LoVo (cell line): Measurements from ENCODE around the gene OR2T5.
"Not testable (repeated sequence)": the region's sequence is repeated elsewhere in the genome, so short reads cannot be mapped to it uniquely, and the experiment has no call there.

Experiments used
- DNase-seq: peaks from one replicate; pipeline ENCODE4 v3.0.0-alpha.2; 2016; ENCODE audit warnings: low spot score

The OR2T5 gene

GRCh38 chr1:248500305-248501035 lies 12.1 kb downstream of the OR2T5 start:
- not testable (repeated sequence) for DNase-seq

- not testable (repeated sequence) for DNase-seq
Observed at GRCh38 chr1:248507773-248508172, 19.4 kb downstream of the OR2T5 start, which contains the start of gene OR2G6. OR2G6 (plus strand) TSS chr1:248508073; CDS start chr1:248521647, 13,574 bp downstream.

- not testable (repeated sequence) for DNase-seq
Observed at GRCh38 chr1:248510217-248510616, 21.8 kb downstream of the OR2T5 start.

GRCh38 chr1:248521856-248522255 lies 33.5 kb downstream of the OR2T5 start:
- no peak for DNase-seq

GRCh38 chr1:248537449-248537848 lies 49.1 kb downstream of the OR2T5 start:
- DNase-seq = not testable (repeated sequence)
